Spinal cord (tissue), 10 donors: Measurements from ENCODE around the gene DNAJB6. TPM values are rescaled to one million over a fixed set of nuclear protein-coding genes. Genes with fewer than 3 reads are reported as not detected.
"Not testable (repeated sequence)": the region's sequence is repeated elsewhere in the genome, so short reads cannot be mapped to it uniquely, and the experiment has no call there.

ENCODE experiments used
- DNase-seq, 6 donors: peaks; one replicate each; pipeline versions ENCODE4 v3.0.0 to v3.0.0-alpha.2; 2013 to 2015; ENCODE audit warnings: low spot score in 6 of 6, low read depth in 4 of 6
- H3K27ac ChIP-seq: one replicate; pipeline ENCODE4 v1.5.1; 2013; ENCODE audit warnings: low read depth, low read length, control low read depth
- H3K27me3 ChIP-seq: one replicate; pipeline ENCODE4 v1.6.1; 2013; ENCODE audit warnings: low read length; ENCODE audit not compliant: control insufficient read depth, insufficient read depth
- H3K36me3 ChIP-seq: one replicate; pipeline ENCODE4 v1.6.1; 2013; ENCODE audit warnings: low read length; ENCODE audit not compliant: control insufficient read depth, insufficient read depth
- H3K4me1 ChIP-seq: one replicate; pipeline ENCODE4 v1.6.1; 2013; ENCODE audit warnings: low read length; ENCODE audit not compliant: control insufficient read depth, insufficient read depth
- H3K4me3 ChIP-seq: one replicate; pipeline ENCODE4 v1.5.1; 2013; ENCODE audit warnings: low read depth, low read length, control low read depth
- H3K9me3 ChIP-seq: one replicate; pipeline ENCODE4 v1.6.1; 2013; ENCODE audit warnings: low read length; ENCODE audit not compliant: control insufficient read depth, insufficient read depth
- WGBS: methylation state at CpG from one replicate; pipeline ENCODE4 v1.1.5; 2013; ENCODE audit warnings: missing lambda C conversion rate; ENCODE audit not compliant: insufficient coverage; 5-methylcytosine and 5-hydroxymethylcytosine counted together
- polyA plus RNA-seq, 2 donors: library from polyadenylated mRNA; unstranded; fragments of 120-200 nt; gene quantifications; one replicate each; pipeline ENCODE4 v1.2.1, GENCODE V29; 2013; ENCODE audit not compliant: insufficient read length in 2 of 2
- total RNA-seq, 2 donors: library from RNA; depleted of rRNA in 1 of 2; stranded (reverse); fragments of 120-200 nt in 1 of 2; fragments of >200 nt in 1 of 2; gene quantifications; one replicate each; pipeline versions ENCODE4 v1.2.3 to v1.2.4, GENCODE V29; 2013 to 2014
- donor health status: healthy.

The DNAJB6 gene
- total and polyA plus RNA-seq, 4 donors, result 120 to 225 (median 179) TPM

DNA sequence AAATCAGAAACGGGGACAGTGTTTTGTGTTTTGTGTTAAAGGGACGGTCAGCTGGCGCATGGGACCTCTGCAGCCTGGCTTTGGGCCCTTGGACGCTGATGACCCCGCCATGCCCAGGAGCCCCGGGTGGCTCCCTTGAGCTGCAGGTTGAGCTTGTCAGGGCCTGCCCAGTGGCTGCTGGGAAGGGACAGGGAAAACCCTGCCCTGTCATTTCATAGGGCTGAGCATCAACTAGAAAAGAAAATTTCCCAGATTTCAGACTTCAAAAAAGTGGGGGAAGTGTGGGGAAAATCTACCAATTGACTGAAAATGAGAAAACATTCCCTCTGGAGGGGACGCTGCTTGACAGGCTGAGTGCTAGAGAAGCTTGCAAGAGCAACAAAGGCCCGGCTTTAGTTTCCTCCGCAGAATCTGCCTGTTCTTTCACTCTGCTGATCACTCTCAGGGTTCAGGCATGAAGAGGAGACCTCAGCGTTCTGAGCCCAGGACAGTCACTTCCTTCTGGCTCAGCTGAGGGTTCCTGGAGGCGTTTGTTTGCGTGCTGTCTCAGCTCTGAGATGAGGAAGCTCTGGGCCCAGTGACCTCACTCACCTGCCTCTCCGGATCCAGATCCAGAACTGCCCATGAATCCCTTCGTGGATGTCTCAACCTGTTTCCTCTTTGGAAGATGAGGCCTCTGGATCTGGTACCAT, 18.6 kb upstream of the DNAJB6 start:
- Histone ChIP-seq H3K27ac (no peak overlapping the region), H3K9me3 (no peaks in the 10 kb centered on the region)

DNA sequence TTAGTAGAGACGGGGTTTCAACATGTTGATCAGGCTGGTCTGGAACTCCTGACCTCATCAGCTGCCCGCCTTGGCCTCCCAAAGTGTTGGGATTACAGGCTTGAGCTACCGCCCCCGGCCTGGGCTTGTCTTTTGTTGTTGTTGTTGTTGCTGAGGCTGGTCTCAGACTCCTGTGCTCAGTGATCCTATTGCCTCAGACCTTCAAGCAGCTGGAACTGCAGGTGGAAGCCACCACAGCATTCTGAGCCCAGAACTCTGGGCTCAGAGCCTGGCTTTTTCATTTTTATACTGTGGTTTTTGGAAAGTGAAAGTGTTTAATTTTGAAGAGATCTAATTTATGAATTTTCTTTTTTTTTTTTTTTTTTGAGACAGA, 16.2 kb upstream of the DNAJB6 start:
- Histone ChIP-seq H3K36me3 (no peaks in the 10 kb centered on the region), H3K27me3 (no peaks in the 10 kb centered on the region), H3K27ac (no peak overlapping the region), H3K9me3 (no peaks in the 10 kb centered on the region), H3K4me3 (no peak overlapping the region), H3K4me1 (no peaks in the 10 kb centered on the region)
- no peak for DNase-seq
- WGBS, result 79% methylated on average over 4 of the region's 4 CpGs

More for the DNA sequence above, 18.6 kb upstream of the DNAJB6 start:
- Histone ChIP-seq H3K27me3 (no peaks in the 10 kb centered on the region), H3K4me1 (no peaks in the 10 kb centered on the region), H3K4me3 (no peak overlapping the region), H3K36me3 (no peaks in the 10 kb centered on the region)
- DNase-seq, result no peak
- WGBS, result 76% methylated on average over 14 of the region's 14 CpGs

DNA sequence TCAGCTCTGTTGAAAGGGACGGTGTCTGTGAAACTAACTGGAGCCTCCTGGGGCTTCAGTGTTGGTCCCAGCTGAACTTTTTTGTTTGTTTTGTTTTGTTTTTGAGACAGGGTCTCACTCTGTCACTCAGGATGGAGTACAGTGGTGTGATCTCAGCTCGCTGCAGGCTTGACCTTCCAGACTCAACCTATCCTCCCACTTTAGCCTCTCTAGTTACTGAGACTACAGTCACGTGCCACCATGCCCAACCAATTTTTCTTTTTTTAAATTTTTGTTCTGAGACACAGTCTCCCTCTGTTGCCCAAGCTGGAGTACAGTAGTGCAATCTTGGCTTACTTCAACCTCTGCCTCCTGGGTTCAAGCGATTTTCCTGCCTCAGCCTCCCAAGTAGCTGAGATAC, 13.4 kb upstream of the DNAJB6 start:
- Histone ChIP-seq H3K36me3 (no peaks in the 10 kb centered on the region), H3K9me3 (no peaks in the 10 kb centered on the region), H3K4me1 (no peaks in the 10 kb centered on the region), H3K27ac (no peak overlapping the region), H3K27me3 (no peaks in the 10 kb centered on the region), H3K4me3 (no peak overlapping the region)
- WGBS, result 83% methylated on average over 4 of the region's 4 CpGs
- DNase-seq, result no peak

DNA sequence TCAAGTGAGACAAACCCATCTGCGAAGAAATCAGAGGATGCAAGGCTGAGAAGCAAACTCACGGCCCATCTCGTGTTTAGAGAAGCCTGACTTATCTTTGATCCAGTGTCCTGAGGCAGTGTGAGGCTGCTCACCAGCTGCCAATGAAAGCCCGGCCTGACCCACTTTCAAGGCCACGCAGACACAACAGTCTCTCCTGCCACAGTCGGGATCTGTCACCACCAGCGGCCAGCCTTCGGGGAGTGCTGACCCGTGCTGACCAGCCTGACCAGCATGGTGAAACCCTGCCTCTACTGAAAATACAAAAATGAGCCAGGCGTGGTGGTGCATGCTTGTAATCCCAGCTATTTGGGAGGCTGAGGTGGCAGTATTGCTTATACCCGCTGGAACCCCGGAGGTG, 7.4 kb upstream of the DNAJB6 start:
- no peaks in the 10 kb centered on the region for H3K4me1 ChIP-seq
- no peaks in the 10 kb centered on the region for H3K36me3 ChIP-seq
- no peaks in the 10 kb centered on the region for H3K9me3 ChIP-seq
- 84% methylated on average over 10 of the region's 12 CpGs for WGBS
- no peak overlapping the region for H3K4me3 ChIP-seq
- no peak overlapping the region for H3K27ac ChIP-seq
- H3K27me3 ChIP-seq, result no peaks in the 10 kb centered on the region
- no peak for DNase-seq

DNA sequence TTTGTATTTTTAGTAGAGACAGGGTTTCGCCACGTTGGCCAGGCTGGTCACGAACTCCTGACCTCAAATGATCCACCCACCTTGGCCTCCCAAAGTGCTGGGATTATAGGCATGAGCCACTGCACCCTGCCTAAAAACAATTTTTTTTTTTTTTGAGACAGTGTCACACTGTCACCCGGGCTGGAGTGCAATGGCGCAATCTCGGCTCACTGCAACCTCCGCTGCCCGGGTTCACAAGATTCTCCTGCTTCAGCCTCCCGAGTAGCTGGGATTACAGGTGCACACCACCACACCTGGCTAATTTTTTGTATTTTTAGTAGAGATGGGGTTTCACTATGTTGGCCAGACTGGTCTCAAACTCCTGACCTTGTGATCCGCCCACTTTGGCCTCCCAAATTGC, 6.2 kb upstream of the DNAJB6 start:
- DNase-seq, result not testable (repeated sequence)
- 83% methylated on average over 1 of the region's 10 CpGs for WGBS

DNA sequence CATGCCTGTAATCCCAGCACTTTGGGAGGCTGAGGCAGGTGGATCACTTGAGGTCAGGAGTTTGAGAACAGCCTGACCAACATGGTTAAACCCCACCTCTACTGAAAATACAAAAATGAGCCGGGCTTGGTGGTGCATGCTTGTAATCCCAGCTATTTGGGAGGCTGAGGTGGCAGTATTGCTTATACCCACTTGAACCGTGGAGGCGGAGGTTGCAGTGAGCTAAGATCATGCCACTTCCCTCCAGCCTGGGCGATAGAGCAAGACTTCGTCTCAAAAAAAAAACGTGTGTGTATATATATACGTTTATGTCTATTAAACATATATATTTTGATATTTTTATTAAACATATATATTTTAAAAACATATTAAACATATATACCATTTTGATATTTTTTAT, 5.8 kb upstream of the DNAJB6 start:
- H3K9me3 ChIP-seq, H3K4me1 ChIP-seq, H3K27me3 ChIP-seq, DNase-seq, H3K27ac ChIP-seq, H3K4me3 ChIP-seq, H3K36me3 ChIP-seq: not testable (repeated sequence)
- WGBS, result 92% methylated on average over 2 of the region's 7 CpGs

More for the DNA sequence above, 6.2 kb upstream of the DNAJB6 start:
- not testable (repeated sequence) for H3K36me3 ChIP-seq, H3K4me3 ChIP-seq, H3K4me1 ChIP-seq, H3K27me3 ChIP-seq, H3K9me3 ChIP-seq, H3K27ac ChIP-seq

DNA sequence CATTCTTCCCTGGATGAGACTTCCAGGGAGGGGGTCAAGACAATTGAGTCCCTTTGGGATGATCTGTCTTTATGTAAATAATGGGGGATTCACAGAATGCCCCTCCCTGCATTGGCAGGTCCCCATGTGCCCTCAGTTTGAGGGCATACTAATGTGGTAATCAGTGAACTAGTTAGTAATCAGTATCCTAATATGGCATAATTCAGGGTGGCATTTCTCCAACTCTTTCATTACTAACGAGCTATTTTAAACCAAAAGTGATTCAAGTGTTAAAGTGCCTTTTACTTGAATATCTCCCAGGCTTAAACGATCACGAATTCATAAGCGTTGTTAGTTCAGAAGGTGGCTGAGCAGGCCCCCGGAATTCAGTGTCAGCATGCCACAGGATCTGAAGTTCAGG, 1.6 kb upstream of the DNAJB6 start:
- DNase-seq, result no peak
- Histone ChIP-seq H3K4me3 (no peak overlapping the region), H3K4me1 (peaks cover 29% of the 10 kb centered on the region), H3K36me3 (no peaks in the 10 kb centered on the region), H3K27me3 (no peaks in the 10 kb centered on the region), H3K9me3 (no peaks in the 10 kb centered on the region), H3K27ac (no peak overlapping the region)
- 90% methylated on average over 4 of the region's 5 CpGs for WGBS

DNA sequence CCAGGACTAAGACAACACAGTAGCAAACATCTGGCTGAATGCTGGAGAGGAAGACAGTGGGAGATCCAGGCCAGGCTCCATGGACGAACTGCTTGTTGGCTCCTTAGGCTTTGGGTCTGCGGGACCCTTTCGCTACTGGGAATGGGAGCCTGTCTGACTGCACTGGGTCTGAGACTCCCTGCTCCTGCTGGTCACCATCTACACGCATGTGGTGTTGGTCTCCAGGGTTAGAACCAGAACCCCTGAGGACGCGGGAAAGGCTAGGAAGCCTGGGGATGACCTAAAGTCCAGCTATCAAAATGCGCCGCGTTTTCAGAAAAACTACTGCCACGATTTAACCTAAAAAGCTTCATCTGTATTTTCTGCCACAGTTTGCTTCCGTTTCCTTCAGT, 817 bp upstream of the DNAJB6 start:
- WGBS, result 37% methylated on average over 11 of the region's 11 CpGs
- no peaks in the 10 kb centered on the region for H3K27me3 ChIP-seq
- peaks cover 3% of the 10 kb centered on the region for H3K36me3 ChIP-seq
- no peaks in the 10 kb centered on the region for H3K9me3 ChIP-seq
- peak overlapping the region; percentile 63 for H3K4me3 ChIP-seq
- no peak for DNase-seq
- peak overlapping the region; percentile 93 for H3K27ac ChIP-seq
- H3K4me1 ChIP-seq, result peaks cover 29% of the 10 kb centered on the region

DNA sequence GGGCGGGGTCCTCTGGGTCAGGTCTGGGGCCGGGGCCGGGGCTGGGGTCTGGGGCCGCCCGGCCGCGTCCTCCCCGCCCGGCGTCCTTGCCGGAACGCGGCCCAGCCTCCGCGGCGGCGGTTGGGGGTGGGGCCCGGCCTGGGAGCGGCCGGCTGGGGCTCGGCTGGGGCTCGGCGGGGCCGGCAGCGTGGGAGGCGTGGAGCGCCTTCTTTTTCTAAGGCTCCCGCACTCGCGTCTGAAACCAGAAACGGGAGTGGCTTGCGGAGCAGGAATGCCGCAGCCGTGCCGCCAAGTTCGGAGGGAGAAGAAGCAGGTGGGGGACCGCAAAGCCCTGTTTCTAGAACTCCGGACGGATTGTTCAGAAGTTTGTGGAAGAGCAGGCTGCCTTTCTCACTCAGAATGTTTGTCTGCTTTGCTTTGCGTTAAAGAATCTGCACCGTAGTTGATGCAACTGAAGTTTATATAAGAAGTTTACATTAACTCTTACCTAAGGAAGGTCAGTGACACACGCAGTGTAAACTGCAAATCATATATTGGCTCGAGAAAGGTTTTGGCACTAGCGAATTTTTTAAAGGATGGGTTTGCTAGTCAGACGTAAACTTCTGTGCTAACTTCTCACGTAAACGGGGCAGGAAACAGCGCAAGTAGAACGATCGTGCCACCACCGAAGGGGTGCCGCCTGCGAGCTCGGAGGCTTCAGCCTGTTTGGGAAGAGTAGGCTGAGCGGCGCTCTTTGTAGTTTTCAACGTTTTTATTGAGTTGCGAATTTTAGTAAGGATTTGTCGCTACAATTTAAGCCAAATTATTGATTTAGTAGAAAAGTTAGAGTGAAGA, 729 bp downstream of the DNAJB6 start:
- DNase-seq, result peak in 2 of 6 donors; percentile 33 to 64
- H3K4me1 ChIP-seq, result peaks cover 29% of the 10 kb centered on the region

More for the DNA sequence above, 729 bp downstream of the DNAJB6 start:
- Histone ChIP-seq H3K27ac (peak overlapping the region; percentile 90), H3K4me3 (peak overlapping the region; percentile 72), H3K27me3 (no peaks in the 10 kb centered on the region), H3K9me3 (no peaks in the 10 kb centered on the region), H3K36me3 (peaks cover 3% of the 10 kb centered on the region)
- 0% methylated on average over 56 of the region's 59 CpGs for WGBS
